ENCODE measurements around the gene PAXX.
A peak's percentile ranks its signal among the peaks of the same experiment; 100 is the strongest.

The PAXX gene

GRCh38 chr9:136982232-136983051 lies 9.8 kb upstream of the PAXX start, which contains the start of gene LCNL1:
TSS of gene LCNL1 (plus strand) at chr9:136982993. CDS start at chr9:136983587, 594 bp downstream.
- DNase-seq (ENCODE audit: low read depth), result no peak

GRCh38 chr9:136983167-136983566 lies 9.1 kb upstream of the PAXX start:
- DNase-seq (ENCODE audit: low read depth), result no peak

GRCh38 chr9:136983656-136984314 lies 8.4 kb upstream of the PAXX start:
- DNase-seq (ENCODE audit: low read depth), result no peak

GRCh38 chr9:136984464-136985026 lies 7.7 kb upstream of the PAXX start:
- no peak for DNase-seq (ENCODE audit: low read depth)

DNA sequence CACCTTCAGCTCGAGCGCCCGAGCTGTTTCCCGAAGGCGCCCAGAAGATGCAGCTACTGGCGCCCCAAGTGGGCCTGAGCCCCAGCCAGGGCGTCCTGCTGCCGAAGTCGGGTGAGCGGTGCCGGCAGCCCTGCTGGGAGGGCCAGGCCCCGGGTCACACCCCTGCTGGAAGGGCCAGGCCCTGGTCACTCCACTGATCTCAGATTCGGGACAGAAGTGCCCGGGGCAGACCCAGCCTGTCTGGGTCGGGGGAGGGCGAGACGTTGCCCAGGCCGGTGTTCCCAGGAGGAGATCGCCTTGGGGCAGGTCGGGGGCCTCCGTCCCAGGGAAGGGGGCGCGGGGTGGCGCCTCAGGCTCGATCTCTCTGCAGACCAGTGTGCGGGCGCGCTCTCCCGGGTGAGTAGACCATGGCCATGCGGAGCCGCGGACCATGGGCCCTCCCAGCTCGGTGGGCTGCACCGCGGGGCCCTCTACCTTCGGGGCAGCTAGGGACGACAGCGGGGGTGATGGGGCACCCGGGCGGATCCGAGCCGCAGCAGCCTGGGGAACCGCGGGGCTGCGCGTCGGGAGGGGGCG lies 7.1 kb upstream of the PAXX start:
- no peak for DNase-seq (ENCODE audit: low read depth)

GRCh38 chr9:136985853-136986252 lies 6.4 kb upstream of the PAXX start:
- DNase-seq (ENCODE audit: low read depth), result no peak

- no peak for DNase-seq (ENCODE audit: low read depth)
Observed at GRCh38 chr9:136988872-136989271, 3.4 kb upstream of the PAXX start.

- no peak for DNase-seq (ENCODE audit: low read depth)
Observed at GRCh38 chr9:136990242-136990911, 1.8 kb upstream of the PAXX start.

- DNase-seq (ENCODE audit: low read depth), result no peak
Observed at GRCh38 chr9:136992819-136993369, 672 bp downstream of the PAXX start.

GRCh38 chr9:136994180-136994887 lies 2.1 kb downstream of the PAXX start:
- no peak for DNase-seq (ENCODE audit: low read depth)

DNA sequence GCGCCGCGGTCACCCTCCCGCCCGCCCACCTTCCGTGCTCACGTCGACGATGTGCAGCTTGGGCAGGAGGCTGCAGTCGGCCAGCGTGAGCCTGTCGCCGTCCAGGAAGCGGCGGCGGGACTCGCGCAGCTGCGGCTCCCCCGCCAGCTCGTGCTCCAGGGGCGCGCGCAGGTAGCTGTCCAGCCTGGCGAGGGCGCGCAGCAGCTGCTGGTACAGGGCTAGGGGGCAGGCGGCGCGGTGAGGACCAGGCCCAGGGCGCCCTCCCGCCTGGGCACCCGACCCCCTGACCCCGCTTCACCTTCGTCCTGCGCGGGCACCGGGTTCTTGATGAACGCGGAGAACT lies 2.6 kb downstream of the PAXX start:
- DNase-seq (ENCODE audit: low read depth), result no peak

DNA sequence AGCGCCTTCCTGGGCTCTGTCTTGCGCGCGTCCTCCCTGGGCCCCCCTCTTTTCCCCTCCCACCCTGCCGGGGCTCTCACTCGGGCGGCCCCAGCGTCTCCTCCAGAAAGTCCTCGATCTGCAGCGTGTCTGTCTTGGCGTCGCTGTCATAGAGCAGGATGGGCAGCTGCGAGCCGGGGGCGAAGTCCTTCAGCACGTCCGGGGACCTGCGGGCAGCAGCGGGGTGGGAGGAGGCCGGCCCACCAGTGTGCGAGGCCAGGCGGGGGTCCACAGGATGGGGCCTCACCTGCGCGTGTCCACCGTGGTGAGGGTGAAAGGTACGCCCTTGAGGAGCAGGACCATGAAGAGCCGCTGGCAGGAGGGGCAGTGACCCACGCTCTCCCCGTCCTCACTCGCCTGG lies 3.1 kb downstream of the PAXX start:
- DNase-seq (ENCODE audit: low read depth), result no peak

DNA sequence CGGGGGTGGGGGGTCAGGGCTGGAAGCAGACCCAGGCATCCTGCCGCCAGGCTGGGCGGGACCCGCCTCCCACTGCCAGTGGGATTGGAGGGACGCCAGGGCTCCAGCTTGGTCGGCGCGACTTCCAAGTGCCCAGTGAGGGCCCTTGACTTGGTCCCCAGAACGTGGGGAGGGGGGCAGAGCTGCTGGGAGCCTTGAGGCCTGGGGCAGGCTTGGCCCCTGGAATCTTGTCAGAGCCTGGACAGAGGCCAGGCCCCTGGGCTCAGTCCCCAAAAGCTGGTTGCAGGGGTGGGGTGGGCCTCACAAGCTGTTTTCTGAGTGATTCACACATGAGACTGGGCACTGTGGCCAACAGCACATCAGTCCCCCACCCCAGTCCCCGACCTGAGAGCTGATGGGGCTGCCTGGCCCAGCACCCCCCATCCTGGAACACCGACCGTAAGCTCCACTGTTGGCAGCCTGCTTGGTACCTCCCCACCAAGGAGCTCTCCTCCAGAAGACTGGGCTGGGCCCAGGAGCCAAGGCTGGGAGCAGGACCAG lies 3.6 kb downstream of the PAXX start:
- no peak for DNase-seq (ENCODE audit: low read depth)

GRCh38 chr9:136996361-136997292 lies 4.4 kb downstream of the PAXX start, which contains the start of gene CLIC3:
TSS of gene CLIC3 (minus strand) at chr9:136996568. CDS start at chr9:136996543, 25 bp downstream.
- peak; percentile 39 for DNase-seq (ENCODE audit: low read depth)

GRCh38 chr9:136997371-136997770 lies 5.1 kb downstream of the PAXX start:
- DNase-seq (ENCODE audit: low read depth), result no peak

DNA sequence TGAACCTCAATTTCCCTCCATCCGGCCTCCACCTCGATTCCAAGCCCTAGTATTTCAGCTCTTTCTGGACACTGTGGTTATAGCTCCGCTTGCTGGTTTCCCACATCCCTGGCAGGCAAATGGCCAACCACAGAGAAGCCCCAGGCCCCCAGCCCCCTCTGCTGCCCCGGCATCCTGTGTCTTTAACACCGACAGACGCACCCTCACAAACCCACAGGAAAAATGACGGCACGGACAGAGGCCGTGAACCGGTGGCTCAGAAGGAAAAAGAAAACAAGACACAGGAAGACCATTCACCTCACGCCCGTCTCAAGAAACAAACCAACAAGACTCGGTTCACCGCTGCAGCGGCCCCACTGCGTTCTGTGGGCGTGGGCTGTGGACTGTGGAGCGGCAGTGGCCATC lies 5.6 kb downstream of the PAXX start:
- no peak for DNase-seq (ENCODE audit: low read depth)

DNA sequence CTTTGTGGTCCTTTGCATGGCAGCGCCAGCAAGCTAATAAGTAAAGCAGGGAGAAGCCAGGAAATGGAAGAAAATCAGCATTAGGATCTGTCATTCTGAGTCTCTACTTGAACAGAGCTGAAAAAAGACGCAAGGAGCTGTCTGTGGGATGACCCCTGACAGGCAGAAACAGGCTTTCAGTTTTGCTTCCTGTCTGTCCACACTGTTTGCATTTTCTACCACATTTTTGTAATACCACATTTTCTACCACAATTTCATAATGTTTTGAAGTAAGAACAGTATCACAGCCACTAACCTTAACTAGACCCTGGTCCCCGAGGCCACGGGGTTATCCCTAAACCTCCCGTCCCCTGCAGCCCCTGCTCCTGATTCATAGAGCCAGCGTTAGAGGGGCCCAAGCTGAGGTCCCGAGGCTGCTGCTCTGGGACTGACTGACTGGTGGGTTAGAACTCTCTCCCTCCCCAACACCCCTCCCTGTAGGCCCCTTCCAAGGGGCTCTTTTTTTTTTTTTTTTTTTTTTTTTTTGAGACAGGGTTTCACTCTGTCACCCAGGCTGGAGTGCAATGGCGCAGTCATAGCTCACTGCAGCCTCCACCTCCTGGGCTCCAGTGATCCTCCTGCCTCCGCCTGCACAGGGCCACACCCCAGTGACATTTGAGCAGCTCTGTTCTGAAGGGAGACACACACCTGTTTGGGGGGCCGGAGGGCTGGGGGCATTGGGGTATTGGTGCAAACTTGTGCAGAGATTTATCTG lies 8.1 kb downstream of the PAXX start:
- no peak for DNase-seq (ENCODE audit: low read depth)

DNA sequence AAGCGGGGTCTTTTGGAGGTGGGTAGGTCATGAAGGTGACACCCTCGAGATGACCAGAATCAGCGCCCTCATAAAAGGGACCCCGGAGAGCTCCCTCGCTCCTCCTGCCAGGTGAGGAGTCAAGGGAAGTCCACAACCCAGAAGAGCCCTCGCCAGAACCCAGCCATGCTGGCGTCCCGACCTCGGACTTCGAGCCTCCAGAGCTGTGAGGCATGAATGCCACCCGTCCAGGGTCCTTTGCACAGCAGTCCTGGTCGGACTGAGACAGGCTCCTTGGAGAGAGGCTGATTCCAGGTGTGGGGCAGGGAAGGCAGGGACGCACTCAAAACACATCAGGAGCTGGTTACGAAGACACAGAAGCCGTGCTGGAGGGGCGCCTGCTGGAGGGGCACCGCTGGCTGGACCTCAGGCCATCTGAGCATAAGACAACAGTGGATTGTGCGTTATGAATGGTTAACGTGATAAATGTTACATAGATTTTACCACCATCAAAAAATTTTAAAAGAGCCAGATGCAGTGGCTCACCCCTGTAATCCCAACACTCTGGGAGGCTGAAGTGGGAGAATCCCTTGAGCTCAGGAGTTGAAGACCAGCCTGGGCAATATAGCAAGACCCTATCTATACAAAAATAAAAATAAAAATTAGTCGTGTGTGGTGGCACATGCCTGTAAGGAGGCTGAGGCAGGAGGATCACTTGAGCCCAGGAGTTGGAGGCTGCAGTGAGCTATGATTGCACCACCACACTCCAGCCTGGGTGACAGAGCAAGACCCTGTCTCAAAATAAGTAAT lies 9.8 kb downstream of the PAXX start:
- no peak for DNase-seq (ENCODE audit: low read depth)

Data from stimulated activated CD8-positive, alpha-beta memory T cell treated with anti-CD3 and anti-CD28 coated beads, Interleukin-12 subunit alpha, Interleukin-12 subunit beta, amount 100 ng/mL, for 1 hour (primary cell).